GM12891 (cell line): ENCODE measurements around the gene HCK.
A peak's percentile ranks its signal among the peaks of the same experiment; 100 is the strongest.

Experiments used
- DNase-seq: peaks from one replicate; pipeline ENCODE4 v3.0.0; 2011; ENCODE audit warnings: low spot score; ENCODE audit not compliant: insufficient read length
- FAIRE-seq: peaks from 2 replicates; lab custom pipeline; 2011; peaks lifted over from hg19 to GRCh38; lab: Jason Lieb, UNC
- PAX5 ChIP-seq: IDR thresholded peaks from 2 replicates; pipeline ENCODE4 v1.6.1; 2011; ENCODE audit warnings: low read length, moderate library complexity, mild to moderate bottlenecking; ENCODE audit not compliant: insufficient read depth, severe bottlenecking
- POLR2A ChIP-seq: IDR thresholded peaks from 2 replicates; pipeline ENCODE4 v1.6.1; 2011; ENCODE audit warnings: low read depth, low read length, control low read depth
- POLR2AphosphoS5 ChIP-seq: IDR thresholded peaks from 2 replicates; pipeline ENCODE4 v1.6.1; 2011; ENCODE audit warnings: low read depth, low read length, control low read depth
- POU2F2 ChIP-seq: IDR thresholded peaks from 2 replicates; pipeline ENCODE4 v1.6.1; 2011; ENCODE audit warnings: low read depth, mild to moderate bottlenecking, control low read depth, low read length, moderate library complexity
- SPI1 ChIP-seq: IDR thresholded peaks from 2 replicates; pipeline ENCODE4 v1.6.1; 2011; ENCODE audit warnings: low read depth, low read length, control low read depth
- TAF1 ChIP-seq: IDR thresholded peaks from 2 replicates; pipeline ENCODE4 v1.6.1; 2011; ENCODE audit warnings: low read depth, low read length, control low read depth

HCK gene

GRCh38 chr20:32124916-32125454, 72.9 kb downstream of the HCK start:
- FAIRE-seq (peak; percentile 40), DNase-seq (no peak)
- TF ChIP-seq TAF1 = no peak
- no peak for TF ChIP-seq POU2F2
- no peak for TF ChIP-seq SPI1
- no peak for TF ChIP-seq POLR2AphosphoS5
- TF ChIP-seq PAX5 = no peak
- TF ChIP-seq POLR2A = no peak

- TF ChIP-seq TAF1 (no peak), PAX5 (no peak), POLR2A (no peak), POU2F2 (no peak)
- FAIRE-seq = peak; percentile 40
- DNase-seq = no peak
These were observed 73.5 kb downstream of the HCK start for GRCh38 chr20:32125506-32125905.

GRCh38 chr20:32126919-32127318, 74.9 kb downstream of the HCK start:
- DNase-seq (no peak), FAIRE-seq (no peak)
- TF ChIP-seq PAX5 (no peak), POLR2A (no peak), TAF1 (no peak), POLR2AphosphoS5 (no peak), POU2F2 (no peak), SPI1 (no peak)

DNA sequence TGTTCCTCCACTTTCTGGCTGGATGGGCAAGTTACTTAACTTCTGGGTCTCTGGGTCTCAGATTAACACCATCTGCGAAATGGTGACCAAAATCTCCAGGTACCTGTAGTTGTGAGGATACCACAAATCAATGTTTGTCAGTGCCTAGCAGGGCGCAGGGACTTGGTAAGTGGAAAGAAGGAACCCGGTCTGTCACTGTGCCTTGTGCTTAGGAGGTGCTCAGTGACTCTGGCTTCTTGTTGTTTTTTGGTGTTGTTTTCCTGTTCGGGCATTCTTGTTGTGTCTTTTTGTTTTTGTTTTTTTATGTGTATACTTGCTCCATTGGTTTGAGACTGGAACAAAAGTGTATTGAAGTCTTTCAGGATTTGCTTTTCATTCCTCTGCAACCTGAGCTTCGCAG, 75.3 kb downstream of the HCK start:
- TF ChIP-seq TAF1 (no peak), POLR2AphosphoS5 (no peak), PAX5 (no peak), POU2F2 (no peak), SPI1 (no peak), POLR2A (no peak)
- FAIRE-seq (no peak), DNase-seq (no peak)

- DNase-seq = no peak
- TF ChIP-seq TAF1 (no peak), POLR2A (no peak), POU2F2 (no peak), POLR2AphosphoS5 (no peak)
- FAIRE-seq = no peak
These were observed 76.1 kb downstream of the HCK start for GRCh38 chr20:32128167-32128566.

GRCh38 chr20:32129863-32130262, 77.8 kb downstream of the HCK start:
- no peak for FAIRE-seq
- TF ChIP-seq POLR2A (no peak), POLR2AphosphoS5 (no peak), TAF1 (no peak), SPI1 (no peak), PAX5 (no peak), POU2F2 (no peak)

DNA sequence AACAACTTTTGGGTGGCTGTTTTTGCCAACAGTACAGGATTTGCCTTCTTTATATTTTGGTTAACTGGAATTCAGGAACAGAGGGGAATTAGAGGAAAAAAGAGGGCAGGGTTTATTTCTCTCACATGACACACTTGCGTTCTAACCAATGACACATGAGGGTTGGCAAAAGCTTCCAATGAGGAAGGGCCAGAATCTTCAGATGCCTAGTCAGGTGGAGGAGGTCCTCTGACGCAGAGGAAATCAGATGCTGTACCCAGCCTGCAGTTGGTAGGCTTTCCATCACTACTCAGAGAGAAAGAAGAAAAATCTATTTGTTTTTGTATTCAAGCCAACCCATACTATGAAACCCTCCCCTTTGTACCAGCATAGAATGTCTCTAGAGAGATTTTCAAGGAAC, 78.3 kb downstream of the HCK start:
- FAIRE-seq (no peak), DNase-seq (no peak)
- TF ChIP-seq TAF1 = no peak
- TF ChIP-seq POU2F2 = no peak
- no peak for TF ChIP-seq POLR2AphosphoS5
- no peak for TF ChIP-seq POLR2A
- no peak for TF ChIP-seq SPI1
- TF ChIP-seq PAX5 = no peak

More at GRCh38 chr20:32129863-32130262, 77.8 kb downstream of the HCK start:
- DNase-seq = no peak

GRCh38 chr20:32130965-32131364, 78.9 kb downstream of the HCK start:
- FAIRE-seq = no peak
- TF ChIP-seq SPI1 = no peak
- no peak for TF ChIP-seq PAX5
- no peak for TF ChIP-seq POU2F2
- no peak for TF ChIP-seq POLR2AphosphoS5
- no peak for TF ChIP-seq TAF1
- TF ChIP-seq POLR2A = no peak
- no peak for DNase-seq

GRCh38 chr20:32132911-32133549, 81.0 kb downstream of the HCK start:
- FAIRE-seq = peak; percentile 65
- TF ChIP-seq POU2F2 (peak; percentile 78; the same call in 1 of the 2 replicates), POLR2A (peak; percentile 39; the same call in 1 of the 2 replicates), POLR2AphosphoS5 (no peak)
- no peak for DNase-seq

- TF ChIP-seq TAF1 = no peak
- no peak for TF ChIP-seq POLR2AphosphoS5
- no peak for TF ChIP-seq SPI1
- no peak for TF ChIP-seq POU2F2
- FAIRE-seq (no peak), DNase-seq (no peak)
These were observed 82.0 kb downstream of the HCK start for GRCh38 chr20:32134026-32134425.
